Measurements from ENCODE around the gene CDH15. TPM values are rescaled to one million over a fixed set of nuclear protein-coding genes. Genes with fewer than 3 reads are reported as not detected.

CDH15 gene
- total RNA-seq, 1 donor from 2014 or later = not detected

GRCh38 chr16:89140981-89141883 lies 30.3 kb upstream of the CDH15 start:
- intact Hi-C loops (cut with micrococcal nuclease) = no loop called here

GRCh38 chr16:89141884-89142267 lies 29.7 kb upstream of the CDH15 start:
- intact Hi-C loops (cut with micrococcal nuclease) = no loop called here

- intact Hi-C loops (cut with micrococcal nuclease) = no loop called here
Measured at GRCh38 chr16:89142474-89143195, 28.9 kb upstream of the CDH15 start.

- intact Hi-C loops (cut with micrococcal nuclease) = no loop called here
Measured at GRCh38 chr16:89143201-89143741, 28.3 kb upstream of the CDH15 start.

- intact Hi-C loops (cut with micrococcal nuclease) = no loop called here
Measured at GRCh38 chr16:89143911-89144675, 27.5 kb upstream of the CDH15 start.

- intact Hi-C loops (cut with micrococcal nuclease) = no loop called here
Measured at GRCh38 chr16:89144681-89145080, 26.9 kb upstream of the CDH15 start.

- intact Hi-C loops (cut with micrococcal nuclease) = no loop called here
Measured at GRCh38 chr16:89145406-89146161, 26.0 kb upstream of the CDH15 start.

GRCh38 chr16:89146211-89147005 lies 25.1 kb upstream of the CDH15 start:
- intact Hi-C loops (cut with micrococcal nuclease) = no loop called here

GRCh38 chr16:89147085-89147817 lies 24.3 kb upstream of the CDH15 start:
- intact Hi-C loops (cut with micrococcal nuclease) = no loop called here

GRCh38 chr16:89149386-89149785 lies 22.2 kb upstream of the CDH15 start:
- intact Hi-C loops (cut with micrococcal nuclease) = no loop called here

- intact Hi-C loops (cut with micrococcal nuclease) = no loop called here
Measured at GRCh38 chr16:89150090-89150835, 21.3 kb upstream of the CDH15 start.

GRCh38 chr16:89150981-89151380 lies 20.6 kb upstream of the CDH15 start:
- intact Hi-C loops (cut with micrococcal nuclease) = no loop called here

GRCh38 chr16:89152831-89153700 lies 18.5 kb upstream of the CDH15 start:
- intact Hi-C loops (cut with micrococcal nuclease) = no loop called here

GRCh38 chr16:89153848-89154271 lies 17.7 kb upstream of the CDH15 start:
- intact Hi-C loops (cut with micrococcal nuclease) = no loop called here

GRCh38 chr16:89154390-89155183 lies 17.0 kb upstream of the CDH15 start:
- intact Hi-C loops (cut with micrococcal nuclease) = no loop called here

GRCh38 chr16:89155184-89155679 lies 16.3 kb upstream of the CDH15 start:
- intact Hi-C loops (cut with micrococcal nuclease) = no loop called here
